Mesothelial cell of epicardium (in vitro differentiated cells): ENCODE data around the gene ALDH3A2. TPM values are rescaled to one million over a fixed set of nuclear protein-coding genes. Genes with fewer than 3 reads are reported as not detected.

Experiments used
- DNase-seq, 2 experiments: peaks; one replicate each; pipeline ENCODE4 v3.0.0; 2021; ENCODE audit warnings: low spot score in 2 of 2; ENCODE audit not compliant: unreplicated experiment in 2 of 2
- H3K27ac Mint-ChIP-seq: 2 replicates; pipeline ENCODE4 v1.8.0; 2021; ENCODE audit warnings: mixed read lengths
- H3K27me3 Mint-ChIP-seq: 2 replicates; pipeline ENCODE4 v1.8.0; 2021; ENCODE audit warnings: low read depth, mixed read lengths
- H3K36me3 Mint-ChIP-seq: 2 replicates; pipeline ENCODE4 v1.8.0; 2021; ENCODE audit warnings: mixed read lengths
- H3K4me1 Mint-ChIP-seq: 2 replicates; pipeline ENCODE4 v1.8.0; 2021; ENCODE audit warnings: mixed read lengths
- H3K4me3 Mint-ChIP-seq: 2 replicates; pipeline ENCODE4 v1.8.0; 2021; ENCODE audit warnings: mild to moderate bottlenecking, moderate library complexity, mixed read lengths
- H3K9me3 Mint-ChIP-seq: 2 replicates; pipeline ENCODE4 v1.8.0; 2021; ENCODE audit warnings: mixed read lengths
- total RNA-seq: library from RNA; stranded (reverse); gene quantifications from 3 replicates; pipeline ENCODE4 v1.2.1, GENCODE V29; 2021
- TF ChIP-seq, protein P1 (sequence below): fragments of 200-600 bp; sonication (generic); IDR thresholded peaks from one replicate; pipeline ENCODE4 v1.5.0; 2021; ENCODE audit warnings: antibody characterized with exemption; ENCODE audit not compliant: unreplicated experiment

Gene ALDH3A2
- total RNA-seq, 1 donor from 2014 or later, result 78.4 TPM

DNA sequence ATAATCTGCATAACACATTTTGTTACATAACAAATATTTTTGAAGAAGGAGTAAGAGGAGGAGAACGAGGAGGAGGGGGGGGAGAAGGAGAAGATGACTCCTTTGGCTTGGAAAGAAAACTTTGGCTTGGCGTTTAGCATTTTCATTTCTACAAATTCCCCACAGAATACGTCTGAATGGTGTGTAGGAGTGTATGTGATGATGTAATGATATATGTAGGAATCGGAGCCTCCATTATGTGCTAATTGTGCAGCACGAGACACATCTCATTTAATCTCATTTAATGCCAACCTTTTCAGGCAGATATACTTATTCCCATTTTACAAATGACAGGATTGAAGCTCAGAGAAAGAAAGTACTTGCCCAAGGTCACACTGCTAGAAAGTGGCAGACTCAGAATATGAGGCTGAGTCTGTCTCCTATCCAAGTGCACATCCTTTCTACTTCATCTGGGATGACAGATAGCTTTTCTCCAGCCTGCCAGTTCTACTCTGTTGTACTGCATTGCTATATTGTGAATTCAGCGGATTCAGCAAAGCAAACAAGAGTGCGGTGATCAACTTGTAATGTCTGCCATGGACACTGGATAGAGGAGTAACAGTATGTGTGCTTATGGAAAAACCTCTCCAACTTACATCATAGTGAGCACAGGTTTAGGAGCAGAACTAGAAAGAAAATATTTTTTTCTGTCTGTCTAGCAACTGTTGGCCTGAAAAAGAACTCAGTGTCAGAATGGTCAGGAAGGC is 78.3 kb downstream of the ALDH3A2 start:
- Mint-ChIP-seq H3K4me1 (peaks cover 4% of the 10 kb centered on the region), H3K9me3 (no peaks in the 10 kb centered on the region), H3K27me3 (peaks cover 2% of the 10 kb centered on the region), H3K4me3 (no peak overlapping the region), H3K27ac (no peak overlapping the region), H3K36me3 (no peaks in the 10 kb centered on the region)
- TF ChIP-seq, protein P1, sequence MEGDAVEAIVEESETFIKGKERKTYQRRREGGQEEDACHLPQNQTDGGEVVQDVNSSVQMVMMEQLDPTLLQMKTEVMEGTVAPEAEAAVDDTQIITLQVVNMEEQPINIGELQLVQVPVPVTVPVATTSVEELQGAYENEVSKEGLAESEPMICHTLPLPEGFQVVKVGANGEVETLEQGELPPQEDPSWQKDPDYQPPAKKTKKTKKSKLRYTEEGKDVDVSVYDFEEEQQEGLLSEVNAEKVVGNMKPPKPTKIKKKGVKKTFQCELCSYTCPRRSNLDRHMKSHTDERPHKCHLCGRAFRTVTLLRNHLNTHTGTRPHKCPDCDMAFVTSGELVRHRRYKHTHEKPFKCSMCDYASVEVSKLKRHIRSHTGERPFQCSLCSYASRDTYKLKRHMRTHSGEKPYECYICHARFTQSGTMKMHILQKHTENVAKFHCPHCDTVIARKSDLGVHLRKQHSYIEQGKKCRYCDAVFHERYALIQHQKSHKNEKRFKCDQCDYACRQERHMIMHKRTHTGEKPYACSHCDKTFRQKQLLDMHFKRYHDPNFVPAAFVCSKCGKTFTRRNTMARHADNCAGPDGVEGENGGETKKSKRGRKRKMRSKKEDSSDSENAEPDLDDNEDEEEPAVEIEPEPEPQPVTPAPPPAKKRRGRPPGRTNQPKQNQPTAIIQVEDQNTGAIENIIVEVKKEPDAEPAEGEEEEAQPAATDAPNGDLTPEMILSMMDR, result no peak
- DNase-seq, result no peak

Other genes starting within 250 kb of the ALDH3A2 start
- gene RNF112, start 237.5 kb upstream of the ALDH3A2 start, total RNA-seq, result 2.7 to 4.8 TPM (median 4.2 TPM) in 3 replicates
- 5.5 to 9.2 TPM (median 5.9 TPM) in 3 replicates for gene SLC47A1, start 114.9 kb upstream of the ALDH3A2 start, total RNA-seq
- gene SLC47A2, start 67.8 kb downstream of the ALDH3A2 start, total RNA-seq, result not detected in 3 replicates
- 0.55 to 1.1 TPM (median 0.69 TPM) in 3 replicates for gene ALDH3A1, start 99.5 kb downstream of the ALDH3A2 start, total RNA-seq
- 38.3 to 39.9 TPM (median 38.7 TPM) in 3 replicates for gene ULK2, start 219.2 kb downstream of the ALDH3A2 start, total RNA-seq